Muscle of back (tissue), 11 donors: ENCODE measurements around the gene AP2A1. TPM values are rescaled to one million over a fixed set of nuclear protein-coding genes. Genes with fewer than 3 reads are reported as not detected.

ENCODE experiments used
- DNase-seq, 3 donors: peaks; one replicate each; pipeline versions ENCODE4 v3.0.0 to v3.0.0-alpha.2; 2013
- polyA plus RNA-seq, 10 donors: library from polyadenylated mRNA; unstranded; fragments of 120-200 nt; gene quantifications; one replicate each; pipeline ENCODE4 v1.2.1, GENCODE V29; 2013; ENCODE audit not compliant: insufficient read length in 10 of 10

AP2A1 gene
- polyA plus RNA-seq, 10 donors = 47.9 to 61.1 (median 54.5) TPM

GRCh38 chr19:49836176-49837008 lies 69.6 kb downstream of the AP2A1 start:
- no peak for DNase-seq

- no peak for DNase-seq
Measured at GRCh38 chr19:49837009-49837310, 70.2 kb downstream of the AP2A1 start.

GRCh38 chr19:49837425-49837824 lies 70.6 kb downstream of the AP2A1 start:
- no peak for DNase-seq

- DNase-seq = no peak
Measured at GRCh38 chr19:49838885-49839588, 72.2 kb downstream of the AP2A1 start.

GRCh38 chr19:49839713-49840112 lies 72.9 kb downstream of the AP2A1 start:
- DNase-seq = no peak

- DNase-seq = no peak
Measured at GRCh38 chr19:49840321-49840720, 73.5 kb downstream of the AP2A1 start.

- no peak for DNase-seq
Measured at GRCh38 chr19:49840736-49841249, 74.0 kb downstream of the AP2A1 start.

- DNase-seq = no peak
Measured at GRCh38 chr19:49843265-49843664, 76.5 kb downstream of the AP2A1 start.

GRCh38 chr19:49844138-49845095 lies 77.6 kb downstream of the AP2A1 start:
- DNase-seq = no peak

- DNase-seq = no peak
Measured at GRCh38 chr19:49845414-49845813, 78.6 kb downstream of the AP2A1 start.

GRCh38 chr19:49846408-49846807 lies 79.6 kb downstream of the AP2A1 start:
- no peak for DNase-seq

GRCh38 chr19:49847731-49848696 lies 81.2 kb downstream of the AP2A1 start:
- DNase-seq = peak in 1 of 3 donors; percentile 52

GRCh38 chr19:49848938-49849337 lies 82.1 kb downstream of the AP2A1 start:
- no peak for DNase-seq

GRCh38 chr19:49849433-49850220 lies 82.8 kb downstream of the AP2A1 start:
- no peak for DNase-seq

- DNase-seq = no peak
Measured at GRCh38 chr19:49850221-49850486, 83.4 kb downstream of the AP2A1 start.

- DNase-seq = peak; percentile 89 to 96 (median 92)
Measured at GRCh38 chr19:49850487-49851342, 83.9 kb downstream of the AP2A1 start, which contains the start of gene PTOV1. PTOV1 (plus strand) TSS chr19:49851159.

- peak in 2 of 3 donors; percentile 44 to 70 for DNase-seq
Measured at GRCh38 chr19:49851456-49852259, 84.9 kb downstream of the AP2A1 start.

GRCh38 chr19:49852631-49853126 lies 85.9 kb downstream of the AP2A1 start:
- DNase-seq = no peak
